Subcutaneous adipose tissue (tissue), 4 donors: ENCODE data around the gene TRIM64C. TPM values are rescaled to one million over a fixed set of nuclear protein-coding genes. Genes with fewer than 3 reads are reported as not detected.
"Not testable (repeated sequence)": the region's sequence is repeated elsewhere in the genome, so short reads cannot be mapped to it uniquely, and the experiment has no call there.

Experiments
- small RNA-seq: library from RNA; depleted of rRNA; stranded (forward); fragments of <200 nt; gene quantifications from one replicate; pipeline ENCODE3, GENCODE V24; 2016
- total RNA-seq, 4 donors: library from RNA; depleted of rRNA; stranded (reverse); fragments of >200 nt; gene quantifications; one replicate each; pipeline ENCODE4 v1.1.0, GENCODE V29; 2016
- TF ChIP-seq, protein P1 (sequence below): fragments of 450-650 bp; IDR thresholded peaks from one replicate; pipeline ENCODE4 v1.5.1; 2016; ENCODE audit warnings: low read depth, mild to moderate bottlenecking, control low read depth, antibody characterized with exemption, moderate library complexity

The TRIM64C gene, protein sequence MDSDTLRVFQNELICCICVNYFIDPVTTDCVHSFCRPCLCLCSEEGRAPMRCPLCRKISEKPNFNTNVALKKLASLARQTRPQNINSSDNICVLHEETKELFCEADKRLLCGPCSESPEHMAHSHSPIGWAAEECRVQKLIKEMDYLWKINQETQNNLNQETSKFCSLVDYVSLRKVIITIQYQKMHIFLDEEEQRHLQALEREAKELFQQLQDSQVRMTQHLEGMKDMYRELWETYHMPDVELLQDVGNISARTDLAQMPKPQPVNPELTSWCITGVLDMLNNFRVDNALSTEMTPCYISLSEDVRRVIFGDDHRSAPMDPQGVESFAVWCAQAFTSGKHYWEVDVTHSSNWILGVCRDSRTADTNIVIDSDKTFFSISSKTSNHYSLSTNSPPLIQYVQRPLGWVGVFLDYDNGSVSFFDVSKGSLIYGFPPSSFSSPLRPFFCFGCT
- not detected for total RNA-seq

DNA sequence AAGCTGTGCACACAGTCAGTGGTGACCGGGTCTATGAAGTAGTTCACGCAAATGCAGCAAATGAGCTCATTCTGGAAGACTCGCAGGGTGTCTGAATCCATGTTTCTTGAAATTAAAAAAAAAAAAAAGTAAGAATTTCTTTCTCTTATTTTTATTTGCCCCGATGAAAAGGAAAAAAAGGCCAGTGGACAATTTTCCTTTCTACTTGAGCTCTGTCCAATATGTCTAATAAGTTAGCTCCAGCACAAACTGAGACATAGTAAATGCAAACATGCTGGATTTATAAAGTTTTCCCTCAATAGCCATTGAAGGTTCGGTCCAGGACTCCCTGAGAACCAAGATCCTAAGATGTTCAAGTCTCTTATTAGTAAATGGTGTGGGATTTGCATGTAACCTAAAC is at the start of gene TRIM64C:
Gene TRIM64C (minus strand): TSS at position 101 of the 400 bp plus-strand sequence. CDS start 0 bp downstream, at position 101.
- TF ChIP-seq, protein P1, sequence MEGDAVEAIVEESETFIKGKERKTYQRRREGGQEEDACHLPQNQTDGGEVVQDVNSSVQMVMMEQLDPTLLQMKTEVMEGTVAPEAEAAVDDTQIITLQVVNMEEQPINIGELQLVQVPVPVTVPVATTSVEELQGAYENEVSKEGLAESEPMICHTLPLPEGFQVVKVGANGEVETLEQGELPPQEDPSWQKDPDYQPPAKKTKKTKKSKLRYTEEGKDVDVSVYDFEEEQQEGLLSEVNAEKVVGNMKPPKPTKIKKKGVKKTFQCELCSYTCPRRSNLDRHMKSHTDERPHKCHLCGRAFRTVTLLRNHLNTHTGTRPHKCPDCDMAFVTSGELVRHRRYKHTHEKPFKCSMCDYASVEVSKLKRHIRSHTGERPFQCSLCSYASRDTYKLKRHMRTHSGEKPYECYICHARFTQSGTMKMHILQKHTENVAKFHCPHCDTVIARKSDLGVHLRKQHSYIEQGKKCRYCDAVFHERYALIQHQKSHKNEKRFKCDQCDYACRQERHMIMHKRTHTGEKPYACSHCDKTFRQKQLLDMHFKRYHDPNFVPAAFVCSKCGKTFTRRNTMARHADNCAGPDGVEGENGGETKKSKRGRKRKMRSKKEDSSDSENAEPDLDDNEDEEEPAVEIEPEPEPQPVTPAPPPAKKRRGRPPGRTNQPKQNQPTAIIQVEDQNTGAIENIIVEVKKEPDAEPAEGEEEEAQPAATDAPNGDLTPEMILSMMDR: not testable (repeated sequence)

DNA sequence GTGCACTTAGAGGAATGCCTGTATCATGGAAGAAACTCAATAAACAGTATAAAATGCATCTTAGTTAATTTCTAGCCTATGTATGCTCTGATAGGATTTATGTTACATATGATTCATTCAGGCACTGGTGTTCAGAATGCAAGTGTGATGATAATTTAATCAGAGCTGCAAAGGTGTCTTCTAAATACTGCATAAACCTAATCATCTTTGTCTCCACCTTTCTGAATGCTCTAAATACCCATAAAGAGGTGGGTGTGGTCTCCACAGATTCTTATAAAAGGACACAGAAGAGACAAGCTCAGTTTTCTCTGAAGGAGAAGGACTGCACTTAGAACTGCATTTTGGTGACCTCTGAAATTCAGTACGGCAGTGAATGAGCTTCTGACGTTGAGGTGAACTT is 30.4 kb downstream of the TRIM64C start, which contains the start of gene TRIM49B:
Gene TRIM49B (plus strand): TSS at position 301 of the 400 bp plus-strand sequence. CDS start 2,777 bp downstream, outside the sequence.
- TF ChIP-seq, protein P1: not testable (repeated sequence)

Small RNA genes lying within 50 kb of the gene (small RNA-seq; reads per million reads assigned to genes)
- not detected for gene AC084851.1

Other genes with a start within 250 kb of the TRIM64C start
- gene TRIM51G, start 75.2 kb downstream of the TRIM64C start, total RNA-seq: not detected
- not detected for gene TRIM49B, start 30.3 kb downstream of the TRIM64C start, total RNA-seq
- gene FOLH1, start 149.5 kb upstream of the TRIM64C start, total RNA-seq: under 1 TPM in 1 of 4 donors, not detected in 3; 0.38 TPM